Osteocyte (in vitro differentiated cells): Measurements from ENCODE around the gene ADAM10. TPM values are rescaled to one million over a fixed set of nuclear protein-coding genes. Genes with fewer than 3 reads are reported as not detected.

ENCODE experiments used
- DNase-seq: peaks from one replicate; pipeline ENCODE4 v3.0.0; 2021; ENCODE audit warnings: mixed read lengths; ENCODE audit not compliant: unreplicated experiment; ENCODE audit errors: extremely low spot score
- H3K27ac Mint-ChIP-seq: one replicate; pipeline ENCODE4 v1.8.0; 2021; ENCODE audit warnings: mild to moderate bottlenecking, mixed read lengths; ENCODE audit not compliant: unreplicated experiment
- H3K27me3 Mint-ChIP-seq: one replicate; pipeline ENCODE4 v1.8.0; 2021; ENCODE audit warnings: mixed read lengths; ENCODE audit not compliant: unreplicated experiment
- H3K36me3 Mint-ChIP-seq: one replicate; pipeline ENCODE4 v1.8.0; 2021; ENCODE audit warnings: mixed read lengths; ENCODE audit not compliant: unreplicated experiment
- H3K4me1 Mint-ChIP-seq: one replicate; pipeline ENCODE4 v1.8.0; 2021; ENCODE audit warnings: mixed read lengths; ENCODE audit not compliant: unreplicated experiment
- H3K4me3 Mint-ChIP-seq: one replicate; pipeline ENCODE4 v1.8.0; 2021; ENCODE audit warnings: mild to moderate bottlenecking, moderate library complexity, mixed read lengths; ENCODE audit not compliant: unreplicated experiment
- H3K9me3 Mint-ChIP-seq: one replicate; pipeline ENCODE4 v1.8.0; 2021; ENCODE audit warnings: mixed read lengths; ENCODE audit not compliant: unreplicated experiment
- CTCF ChIP-seq: fragments of 200-600 bp; sonication (generic); IDR thresholded peaks from 2 replicates; pipeline ENCODE4 v1.5.0; 2021; ENCODE audit warnings: antibody characterized with exemption, mild to moderate bottlenecking, moderate library complexity
- total RNA-seq: library from RNA; stranded (reverse); gene quantifications from 2 replicates; pipeline ENCODE4 v1.2.1, GENCODE V29; 2021

The ADAM10 gene
- total RNA-seq, 1 donor from 2014 or later: 169 TPM

GRCh38 chr15:58551084-58551763 lies 198.3 kb downstream of the ADAM10 start:
- peaks cover 11% of the 10 kb centered on the region for H3K27me3 Mint-ChIP-seq
- H3K4me3 Mint-ChIP-seq: no peak overlapping the region
- no peak for DNase-seq
- H3K4me1 Mint-ChIP-seq: peaks cover 27% of the 10 kb centered on the region
- H3K27ac Mint-ChIP-seq: no peak overlapping the region
- no peaks in the 10 kb centered on the region for H3K36me3 Mint-ChIP-seq
- no peaks in the 10 kb centered on the region for H3K9me3 Mint-ChIP-seq
- no peak for TF ChIP-seq CTCF

DNA sequence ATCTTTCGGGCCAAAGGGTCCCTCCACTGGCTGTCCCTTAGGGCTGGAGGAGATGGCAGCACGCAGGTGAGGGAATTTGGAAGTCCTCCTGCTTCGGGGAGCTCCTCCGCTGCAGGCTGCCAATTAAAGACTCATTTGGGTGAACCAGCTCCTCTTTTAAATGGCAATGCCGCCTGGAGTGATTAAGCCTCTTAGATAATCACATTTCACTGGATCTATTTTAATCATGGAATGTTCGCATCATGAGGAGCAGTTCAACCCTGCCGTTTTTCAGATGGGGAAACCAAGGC lies 199.8 kb downstream of the ADAM10 start:
- Mint-ChIP-seq H3K9me3 (no peaks in the 10 kb centered on the region), H3K4me3 (no peak overlapping the region), H3K4me1 (peaks cover 36% of the 10 kb centered on the region), H3K27ac (no peak overlapping the region), H3K27me3 (peaks cover under 1% of the 10 kb centered on the region), H3K36me3 (no peaks in the 10 kb centered on the region)
- TF ChIP-seq CTCF: no peak
- DNase-seq: no peak

DNA sequence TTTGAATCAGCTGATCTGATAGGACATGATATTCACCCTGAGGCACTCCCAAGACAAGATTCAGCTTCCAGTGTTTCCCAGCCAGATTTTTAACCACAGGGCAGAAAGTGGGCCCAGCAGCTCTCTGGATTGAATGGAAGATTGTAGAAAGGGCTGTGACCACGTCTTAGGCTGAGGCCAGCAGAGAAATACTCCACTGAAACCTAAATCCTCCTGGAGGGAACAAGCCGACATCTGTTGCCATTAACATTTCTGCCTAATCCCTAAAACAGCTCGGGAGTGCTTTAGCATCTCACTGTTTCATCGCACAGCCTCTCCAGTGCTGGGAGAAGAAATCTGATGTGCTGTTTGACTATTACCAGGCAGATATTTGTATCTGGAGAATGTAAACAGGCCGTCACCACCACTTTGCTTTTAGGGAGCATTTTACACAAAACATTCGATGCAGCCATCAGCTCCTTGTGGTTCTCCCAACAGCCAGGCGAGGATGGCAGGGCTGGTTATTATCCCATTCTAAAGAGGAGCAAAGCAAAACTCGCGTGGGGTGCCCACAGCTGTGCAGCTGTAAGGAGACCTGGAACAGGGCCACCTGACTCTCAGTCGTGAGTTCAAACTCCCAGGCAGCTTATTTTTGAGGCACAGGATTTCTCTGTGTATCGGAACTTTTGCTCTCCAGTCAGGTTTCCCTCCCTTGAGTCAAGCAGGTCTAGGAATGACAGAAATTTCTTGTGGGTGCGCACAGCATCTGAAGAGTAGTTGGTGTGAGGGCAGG lies 200.3 kb downstream of the ADAM10 start:
- Mint-ChIP-seq H3K36me3 (no peaks in the 10 kb centered on the region), H3K4me3 (no peak overlapping the region)

GRCh38 chr15:58548308-58549012 lies 201.0 kb downstream of the ADAM10 start:
- no peak for TF ChIP-seq CTCF
- Mint-ChIP-seq H3K27me3 (no peaks in the 10 kb centered on the region), H3K4me3 (no peak overlapping the region)

More for the DNA sequence above, 200.3 kb downstream of the ADAM10 start:
- Mint-ChIP-seq H3K27me3 (no peaks in the 10 kb centered on the region), H3K27ac (no peak overlapping the region), H3K9me3 (no peaks in the 10 kb centered on the region), H3K4me1 (peaks cover 36% of the 10 kb centered on the region)
- TF ChIP-seq CTCF: no peak
- DNase-seq: no peak

More at GRCh38 chr15:58548308-58549012, 201.0 kb downstream of the ADAM10 start:
- DNase-seq: no peak
- no peaks in the 10 kb centered on the region for H3K36me3 Mint-ChIP-seq
- no peak overlapping the region for H3K27ac Mint-ChIP-seq
- no peaks in the 10 kb centered on the region for H3K9me3 Mint-ChIP-seq
- H3K4me1 Mint-ChIP-seq: peaks cover 36% of the 10 kb centered on the region
